Measurements from ENCODE around the gene FRMD3. TPM values are rescaled to one million over a fixed set of nuclear protein-coding genes. Genes with fewer than 3 reads are reported as not detected.

The FRMD3 gene
- total RNA-seq, 1 donor from 2014 or later, result 0.40 TPM

DNA sequence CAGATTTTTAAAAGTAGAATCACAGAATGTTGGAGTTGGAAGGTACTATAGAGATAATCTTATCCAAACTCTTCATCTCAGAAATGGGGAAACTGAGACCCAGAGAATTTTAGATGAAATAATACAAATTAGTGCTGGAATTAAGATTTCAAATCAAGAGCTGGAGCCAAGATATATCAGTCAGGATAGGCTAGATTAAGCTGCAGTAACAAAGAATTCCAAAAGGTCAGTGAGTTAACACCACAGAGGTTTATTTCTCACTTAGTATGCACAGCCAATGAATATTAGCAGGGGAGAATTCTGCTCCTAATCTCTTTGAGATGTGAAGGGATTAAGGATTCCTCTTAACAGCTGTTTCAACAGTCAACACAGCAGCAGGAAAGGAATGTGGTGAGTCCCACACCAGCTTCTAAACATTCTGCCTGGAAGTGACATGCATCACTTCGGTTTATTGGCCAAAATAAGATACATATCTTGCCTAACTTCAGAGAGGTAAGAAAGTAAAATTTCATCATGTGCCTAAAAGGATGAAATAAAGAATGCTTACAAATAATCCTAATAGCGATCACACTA, 136.8 kb downstream of the FRMD3 start:
- TF ChIP-seq, protein P1, sequence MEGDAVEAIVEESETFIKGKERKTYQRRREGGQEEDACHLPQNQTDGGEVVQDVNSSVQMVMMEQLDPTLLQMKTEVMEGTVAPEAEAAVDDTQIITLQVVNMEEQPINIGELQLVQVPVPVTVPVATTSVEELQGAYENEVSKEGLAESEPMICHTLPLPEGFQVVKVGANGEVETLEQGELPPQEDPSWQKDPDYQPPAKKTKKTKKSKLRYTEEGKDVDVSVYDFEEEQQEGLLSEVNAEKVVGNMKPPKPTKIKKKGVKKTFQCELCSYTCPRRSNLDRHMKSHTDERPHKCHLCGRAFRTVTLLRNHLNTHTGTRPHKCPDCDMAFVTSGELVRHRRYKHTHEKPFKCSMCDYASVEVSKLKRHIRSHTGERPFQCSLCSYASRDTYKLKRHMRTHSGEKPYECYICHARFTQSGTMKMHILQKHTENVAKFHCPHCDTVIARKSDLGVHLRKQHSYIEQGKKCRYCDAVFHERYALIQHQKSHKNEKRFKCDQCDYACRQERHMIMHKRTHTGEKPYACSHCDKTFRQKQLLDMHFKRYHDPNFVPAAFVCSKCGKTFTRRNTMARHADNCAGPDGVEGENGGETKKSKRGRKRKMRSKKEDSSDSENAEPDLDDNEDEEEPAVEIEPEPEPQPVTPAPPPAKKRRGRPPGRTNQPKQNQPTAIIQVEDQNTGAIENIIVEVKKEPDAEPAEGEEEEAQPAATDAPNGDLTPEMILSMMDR (IDR thresholded peaks at IDR 0.05; ENCODE audit: unreplicated experiment), result no peak
- Mint-ChIP-seq H3K4me3 (no peak overlapping the region), H3K9me3 (no peaks in the 10 kb centered on the region), H3K4me1 (peaks cover 7% of the 10 kb centered on the region), H3K36me3 (no peaks in the 10 kb centered on the region), H3K27me3 (ENCODE audit: low read depth) (peaks cover 27% of the 10 kb centered on the region), H3K27ac (no peak overlapping the region)
- no peak for DNase-seq (ENCODE audit: low spot score in 2 of 2, unreplicated experiment in 2 of 2)

- DNase-seq (ENCODE audit: low spot score in 2 of 2, unreplicated experiment in 2 of 2), result no peak
- no peaks in the 10 kb centered on the region for H3K36me3 Mint-ChIP-seq
- TF ChIP-seq, protein P1 (IDR thresholded peaks at IDR 0.05; ENCODE audit: unreplicated experiment), result no peak
- H3K27ac Mint-ChIP-seq, result no peak overlapping the region
- H3K4me1 Mint-ChIP-seq, result no peaks in the 10 kb centered on the region
- H3K4me3 Mint-ChIP-seq, result no peak overlapping the region
- H3K9me3 Mint-ChIP-seq, result no peaks in the 10 kb centered on the region
- peaks cover 51% of the 10 kb centered on the region for H3K27me3 Mint-ChIP-seq (ENCODE audit: low read depth)
Observed at GRCh38 chr9:83396813-83397212, 141.4 kb downstream of the FRMD3 start.

- Mint-ChIP-seq H3K27me3 (ENCODE audit: low read depth) (peaks cover 56% of the 10 kb centered on the region), H3K4me3 (no peak overlapping the region), H3K36me3 (no peaks in the 10 kb centered on the region), H3K27ac (no peak overlapping the region), H3K4me1 (no peaks in the 10 kb centered on the region), H3K9me3 (no peaks in the 10 kb centered on the region)
- TF ChIP-seq, protein P1 (IDR thresholded peaks at IDR 0.05; ENCODE audit: unreplicated experiment), result no peak
- no peak for DNase-seq (ENCODE audit: low spot score in 2 of 2, unreplicated experiment in 2 of 2)
Observed at GRCh38 chr9:83396342-83396741, 141.9 kb downstream of the FRMD3 start.

DNA sequence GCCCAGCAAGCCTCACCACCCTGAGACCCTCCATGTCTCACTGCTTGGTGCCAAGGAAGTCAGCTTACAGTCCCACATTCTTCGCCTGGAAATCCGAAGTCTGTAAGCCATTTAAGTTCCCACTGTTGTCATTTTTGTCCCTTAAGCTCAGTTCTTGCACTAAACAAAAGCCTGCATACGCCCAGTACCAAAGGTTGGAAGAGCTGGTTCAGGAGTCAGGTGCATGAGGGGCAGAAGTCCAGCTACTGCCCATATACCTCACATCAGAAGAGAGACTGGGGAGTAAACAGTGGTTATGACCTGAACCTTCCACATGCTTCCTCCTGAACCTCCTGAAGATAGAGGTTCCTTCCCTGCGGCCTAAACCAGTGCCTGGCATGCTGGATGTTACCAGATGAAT, 146.0 kb downstream of the FRMD3 start:
- Mint-ChIP-seq H3K4me1 (no peaks in the 10 kb centered on the region), H3K9me3 (no peaks in the 10 kb centered on the region), H3K4me3 (no peak overlapping the region), H3K27me3 (ENCODE audit: low read depth) (peaks cover 54% of the 10 kb centered on the region), H3K36me3 (no peaks in the 10 kb centered on the region), H3K27ac (no peak overlapping the region)
- TF ChIP-seq, protein P1 (IDR thresholded peaks at IDR 0.05; ENCODE audit: unreplicated experiment), result no peak
- no peak for DNase-seq (ENCODE audit: low spot score in 2 of 2, unreplicated experiment in 2 of 2)

DNA sequence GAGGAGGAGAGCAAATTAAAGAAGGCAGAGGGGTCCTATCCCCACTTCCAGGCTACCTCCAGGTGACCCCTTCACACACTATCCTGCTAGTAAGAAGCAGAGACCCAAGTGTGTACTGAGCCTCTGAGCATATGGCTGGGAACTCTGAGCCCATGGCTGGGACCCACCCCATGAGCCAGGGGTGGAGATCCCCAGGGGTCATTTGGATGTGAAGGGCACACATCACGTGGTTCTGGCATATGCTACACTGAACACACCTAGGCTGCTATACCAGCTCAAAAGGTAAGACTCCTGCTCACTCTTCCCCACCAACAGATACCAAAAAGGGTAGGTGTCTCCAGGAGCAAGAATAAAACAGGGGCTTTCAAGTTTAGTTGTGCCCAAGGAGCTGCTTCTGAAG, 149.9 kb downstream of the FRMD3 start:
- no peaks in the 10 kb centered on the region for H3K36me3 Mint-ChIP-seq
- TF ChIP-seq, protein P1 (IDR thresholded peaks at IDR 0.05; ENCODE audit: unreplicated experiment), result no peak
- H3K9me3 Mint-ChIP-seq, result peaks cover 10% of the 10 kb centered on the region
- no peak overlapping the region for H3K27ac Mint-ChIP-seq
- no peaks in the 10 kb centered on the region for H3K4me1 Mint-ChIP-seq
- H3K4me3 Mint-ChIP-seq, result no peak overlapping the region
- no peak for DNase-seq (ENCODE audit: low spot score in 2 of 2, unreplicated experiment in 2 of 2)
- peaks cover 32% of the 10 kb centered on the region for H3K27me3 Mint-ChIP-seq (ENCODE audit: low read depth)
